Epithelial cell of proximal tubule (primary cell): ENCODE measurements around the gene CDH13. TPM values are rescaled to one million over a fixed set of nuclear protein-coding genes. Genes with fewer than 3 reads are reported as not detected.

Experiments used
- DNase-seq: peaks from one replicate; pipeline ENCODE4 v3.0.0-alpha.2; 2011; ENCODE audit warnings: low read depth
- H3K4me3 ChIP-seq: 2 replicates; pipeline ENCODE4 v1.5.1; 2011; ENCODE audit warnings: low read depth, mild to moderate bottlenecking, low read length
- total RNA-seq: library from RNA; depleted of rRNA; stranded (reverse); fragments of >200 nt; gene quantifications from 2 replicates; pipeline ENCODE4 v1.2.3, GENCODE V29; 2015
- TF ChIP-seq, protein P1 (sequence below): conservative IDR thresholded peaks from 2 replicates; pipeline ENCODE4 v1.5.1; 2012; ENCODE audit warnings: low read depth, mild to moderate bottlenecking, low read length

Gene CDH13
- total RNA-seq, 1 donor from 2014 or later, result 85.4 TPM

DNA sequence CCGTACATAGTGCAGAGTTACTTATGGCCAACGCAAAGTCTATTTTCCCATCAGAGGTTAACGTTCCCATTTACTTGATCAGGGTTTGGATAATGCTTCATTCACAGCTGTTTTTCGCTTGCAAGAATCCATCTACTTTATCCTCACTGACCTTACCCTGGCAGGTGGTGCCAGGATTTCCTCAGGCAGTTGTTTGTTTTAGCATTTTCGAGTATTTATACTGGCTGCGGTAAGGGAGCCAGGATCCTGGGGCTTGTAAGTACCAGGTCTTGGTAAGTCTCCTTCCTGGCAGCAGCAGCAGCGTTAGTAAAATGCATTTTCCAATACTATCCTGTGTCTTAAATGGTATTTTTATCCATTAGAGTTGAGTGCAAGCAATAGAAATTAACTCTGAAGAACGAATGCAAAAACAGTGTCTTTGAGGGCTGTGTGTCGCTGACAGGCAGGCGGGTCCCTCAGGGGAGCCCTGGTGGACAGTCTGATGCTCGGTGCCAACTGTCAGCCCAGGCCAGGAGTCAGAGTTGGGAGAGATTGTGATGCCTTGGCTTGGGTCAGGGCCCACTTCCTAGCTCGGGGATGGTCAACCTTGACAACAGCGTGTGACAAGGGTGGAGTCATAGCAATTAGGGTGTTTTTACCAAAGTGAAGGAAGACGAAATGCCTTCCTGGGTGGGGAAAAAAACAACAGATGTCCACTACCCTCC, 1088.6 kb downstream of the CDH13 start:
- DNase-seq, result no peak
- TF ChIP-seq, protein P1, sequence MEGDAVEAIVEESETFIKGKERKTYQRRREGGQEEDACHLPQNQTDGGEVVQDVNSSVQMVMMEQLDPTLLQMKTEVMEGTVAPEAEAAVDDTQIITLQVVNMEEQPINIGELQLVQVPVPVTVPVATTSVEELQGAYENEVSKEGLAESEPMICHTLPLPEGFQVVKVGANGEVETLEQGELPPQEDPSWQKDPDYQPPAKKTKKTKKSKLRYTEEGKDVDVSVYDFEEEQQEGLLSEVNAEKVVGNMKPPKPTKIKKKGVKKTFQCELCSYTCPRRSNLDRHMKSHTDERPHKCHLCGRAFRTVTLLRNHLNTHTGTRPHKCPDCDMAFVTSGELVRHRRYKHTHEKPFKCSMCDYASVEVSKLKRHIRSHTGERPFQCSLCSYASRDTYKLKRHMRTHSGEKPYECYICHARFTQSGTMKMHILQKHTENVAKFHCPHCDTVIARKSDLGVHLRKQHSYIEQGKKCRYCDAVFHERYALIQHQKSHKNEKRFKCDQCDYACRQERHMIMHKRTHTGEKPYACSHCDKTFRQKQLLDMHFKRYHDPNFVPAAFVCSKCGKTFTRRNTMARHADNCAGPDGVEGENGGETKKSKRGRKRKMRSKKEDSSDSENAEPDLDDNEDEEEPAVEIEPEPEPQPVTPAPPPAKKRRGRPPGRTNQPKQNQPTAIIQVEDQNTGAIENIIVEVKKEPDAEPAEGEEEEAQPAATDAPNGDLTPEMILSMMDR, result no peak
- no peak overlapping the region for H3K4me3 ChIP-seq

DNA sequence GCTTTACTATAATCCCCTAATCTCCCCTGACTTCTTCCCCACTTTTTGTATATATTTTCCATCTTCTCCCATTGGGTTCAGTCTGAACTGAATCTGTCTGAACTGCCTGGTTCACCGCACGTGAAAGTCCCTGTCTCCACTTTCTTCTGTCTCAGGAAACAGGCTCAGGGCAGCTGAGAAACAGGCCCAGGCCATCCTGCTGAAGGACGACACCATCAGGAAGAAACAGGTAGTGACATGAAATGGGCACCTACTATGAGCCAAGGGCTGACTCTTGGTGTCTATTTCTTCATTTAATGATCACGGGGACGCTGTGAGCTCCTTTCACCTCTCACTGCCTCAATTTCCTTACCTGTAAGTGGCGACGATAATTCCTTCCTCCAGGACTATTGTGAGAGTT, 1090.5 kb downstream of the CDH13 start:
- DNase-seq, result no peak
- H3K4me3 ChIP-seq, result no peak overlapping the region
- TF ChIP-seq, protein P1, result peak; percentile 31

DNA sequence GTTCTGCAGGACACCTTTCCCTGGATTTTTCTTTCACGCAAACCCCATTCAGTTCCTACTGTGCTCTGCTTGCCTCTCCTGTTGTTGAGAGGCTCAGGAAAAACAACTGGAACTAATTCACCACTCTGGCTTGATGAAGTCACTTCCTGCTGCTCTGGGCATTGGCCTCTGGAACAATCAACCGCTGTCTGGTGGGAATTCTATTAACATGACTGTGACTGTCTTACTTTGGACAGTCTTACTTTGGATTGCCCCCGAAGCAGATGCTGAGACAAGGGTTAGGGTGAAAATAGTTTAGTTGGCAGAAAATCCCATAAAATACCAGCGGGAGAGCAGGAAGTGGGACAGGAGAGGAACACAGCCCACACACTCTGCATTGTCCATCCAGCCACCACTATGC, 1091.0 kb downstream of the CDH13 start:
- TF ChIP-seq, protein P1, result no peak
- no peak for DNase-seq

DNA sequence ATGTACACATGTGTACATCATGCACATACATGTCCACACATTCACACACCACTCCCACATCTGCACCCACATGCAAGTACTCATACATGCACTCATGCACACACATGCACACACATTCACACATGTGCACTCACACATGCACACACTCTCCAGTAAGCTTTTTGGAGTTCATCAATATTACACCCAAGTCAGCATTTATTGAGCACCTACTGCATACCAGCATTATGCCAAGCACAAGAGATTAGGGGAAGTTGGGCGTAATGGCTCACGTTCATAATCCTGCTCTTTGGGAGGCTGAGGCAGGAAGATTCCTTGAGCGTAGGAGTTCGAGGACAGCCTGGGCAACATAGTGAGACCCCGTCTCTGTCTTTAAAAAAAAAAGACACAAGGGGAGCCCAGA, 1093.4 kb downstream of the CDH13 start:
- TF ChIP-seq, protein P1, result no peak
- DNase-seq, result no peak
- H3K4me3 ChIP-seq, result no peak overlapping the region

More for the DNA sequence above, 1091.0 kb downstream of the CDH13 start:
- no peak overlapping the region for H3K4me3 ChIP-seq

DNA sequence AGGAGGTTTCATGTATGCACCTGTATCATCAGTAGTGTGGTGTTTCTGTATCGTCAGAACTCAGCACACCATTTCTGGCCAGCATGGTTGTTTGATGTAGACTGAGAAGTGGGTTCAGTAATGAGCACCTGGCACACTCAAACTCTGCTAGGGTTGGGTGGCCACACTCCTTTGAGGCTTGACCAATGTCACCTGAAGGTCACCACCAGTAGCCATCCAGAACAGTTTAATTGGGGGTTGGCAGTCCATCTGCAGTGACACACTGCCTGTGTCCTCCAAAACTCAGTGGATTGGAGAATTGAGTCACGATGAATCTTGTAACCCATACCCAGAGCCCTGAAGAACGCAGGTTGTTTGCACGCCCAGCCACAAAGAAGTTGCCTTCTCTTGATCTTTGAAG, 1094.2 kb downstream of the CDH13 start:
- DNase-seq, result no peak
- TF ChIP-seq, protein P1, result no peak

DNA sequence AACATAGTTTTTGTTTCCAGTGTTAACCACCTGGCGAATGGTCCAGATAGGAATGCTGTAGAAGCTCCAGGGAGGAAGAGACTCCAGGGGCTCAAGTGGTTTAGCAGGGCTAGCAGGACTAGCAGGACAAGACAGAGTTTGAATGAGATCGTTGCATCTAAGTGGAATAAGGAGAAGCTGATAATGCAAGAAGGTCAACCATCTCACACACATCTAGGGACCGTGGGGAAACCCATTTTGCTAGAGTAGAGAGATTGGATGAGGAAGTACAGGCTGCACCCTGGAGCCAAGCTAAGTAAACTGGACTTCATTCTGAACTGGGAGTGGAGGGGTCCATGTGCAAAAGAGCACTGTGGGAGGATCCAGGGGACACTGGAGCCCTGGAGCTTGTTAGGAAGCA, 1094.9 kb downstream of the CDH13 start:
- DNase-seq, result no peak
- TF ChIP-seq, protein P1, result no peak
- H3K4me3 ChIP-seq, result no peak overlapping the region

More for the DNA sequence above, 1094.2 kb downstream of the CDH13 start:
- no peak overlapping the region for H3K4me3 ChIP-seq
